Measurements from ENCODE around the gene ERF. TPM values are rescaled to one million over a fixed set of nuclear protein-coding genes. Genes with fewer than 3 reads are reported as not detected.

Gene ERF
- polyA plus RNA-seq, 1 of the 3 experiments (the other 2 are of a cell fraction), result 89.6 TPM

- WGBS (ENCODE audit: low lambda C conversion rate), result 97% methylated on average over 11 of the region's 23 CpGs
- peaks cover 86% of the 10 kb centered on the region for H3K79me2 ChIP-seq (ENCODE audit: insufficient read depth)
- ChIA-PET POLR2A (no interaction called here), CTCF (interaction anchor here (1.3 kb wide), 1 partner anchor 28 kb away, joined by 3 read pairs; no protein-coding TSS in a partner anchor)
- H3K4me1 ChIP-seq (ENCODE audit: control insufficient read depth in 1 of 2, insufficient read depth in 2 of 2, low read depth in 1 of 2, low read length in 1 of 2), result peaks cover 27 to 56% of the 10 kb centered on the region in 2 experiments; a peak in 3 of 4 replicates
- no peak overlapping the region for H3K27ac ChIP-seq (ENCODE audit: low read depth in 2 of 2, low read length in 1 of 2)
- H3K4me2 ChIP-seq, result no peak overlapping the region
- H3K36me3 ChIP-seq (replicated peaks in 1 of 2; ENCODE audit: control insufficient read depth in 1 of 2, insufficient read depth in 2 of 2, low read length in 1 of 2), result peaks cover 13 to 39% of the 10 kb centered on the region in 2 experiments
- no peaks in the 10 kb centered on the region for H4K20me1 ChIP-seq (ENCODE audit: insufficient read depth)
- H3F3A ChIP-seq (replicated peaks; ENCODE audit: insufficient read depth), result peaks cover 21% of the 10 kb centered on the region
- TF ChIP-seq RFX5 (IDR thresholded peaks at IDR 0.05; ENCODE audit: low read length), result no peak
- no peak for TF ChIP-seq SMC3 (IDR thresholded peaks at IDR 0.05; ENCODE audit: low read depth, low read length)
- no peak for TF ChIP-seq REST (IDR thresholded peaks at IDR 0.05; ENCODE audit: low read depth, low read length)
- no peak for TF ChIP-seq RAD21 (IDR thresholded peaks at IDR 0.05; ENCODE audit: low read length)
- TF ChIP-seq POLR2AphosphoS5 (IDR thresholded peaks at IDR 0.05; ENCODE audit: low read depth, low read length), result no peak
- TF ChIP-seq MEF2A (IDR thresholded peaks at IDR 0.05; ENCODE audit: borderline replicate concordance, low read depth), result no peak
- TF ChIP-seq NFIC (IDR thresholded peaks at IDR 0.05; ENCODE audit: borderline replicate concordance), result no peak
- no peak for TF ChIP-seq EZH2phosphoT487 (IDR thresholded peaks at IDR 0.05; ENCODE audit: borderline replicate concordance, low read depth)
- no peak for TF ChIP-seq USF1 (IDR thresholded peaks at IDR 0.05; ENCODE audit: borderline replicate concordance, low read depth)
- TF ChIP-seq SIN3A (IDR thresholded peaks at IDR 0.05; ENCODE audit: borderline replicate concordance, low read depth, low read length), result no peak
- TF ChIP-seq ELF1 (IDR thresholded peaks at IDR 0.05), result no peak
- no peak for TF ChIP-seq EP300 (IDR thresholded peaks at IDR 0.05; ENCODE audit: borderline replicate concordance in 1 of 2, low read depth in 1 of 2, low read length in 1 of 2)
- no peak for TF ChIP-seq ZBTB33 (IDR thresholded peaks at IDR 0.05; ENCODE audit: borderline replicate concordance, low read depth)
- no peak for TF ChIP-seq RCOR1 (IDR thresholded peaks at IDR 0.05; ENCODE audit: low read length)
- TF ChIP-seq FOSL2 (IDR thresholded peaks at IDR 0.05; ENCODE audit: borderline replicate concordance, low read depth), result no peak
- TF ChIP-seq GATA2 (CRISPR knock-in tag; IDR thresholded peaks at IDR 0.05), result no peak
- no peak for TF ChIP-seq RXRA (IDR thresholded peaks at IDR 0.05; ENCODE audit: borderline replicate concordance, low read depth)
- TF ChIP-seq NRF1 (IDR thresholded peaks at IDR 0.05; ENCODE audit: low read depth, low read length), result no peak
- TF ChIP-seq USF2 (IDR thresholded peaks at IDR 0.05; ENCODE audit: borderline replicate concordance, low read depth, low read length), result no peak
- no peaks in the 10 kb centered on the region for H3K9me3 ChIP-seq
- no peaks in the 10 kb centered on the region for H3K9me2 ChIP-seq
- no peak overlapping the region for H3K4me3 ChIP-seq (ENCODE audit: low read depth in 2 of 2, low read length in 1 of 2)
- DNase-seq, result no peak
- H2AFZ ChIP-seq (ENCODE audit: low read depth), result no peak overlapping the region
- no peaks in the 10 kb centered on the region for H3K27me3 ChIP-seq (ENCODE audit: insufficient read depth)
- no peak overlapping the region for H3K9ac ChIP-seq
Observed at GRCh38 chr19:42272989-42273406, 18.1 kb upstream of the ERF start.

All from SK-N-SH (cell line).